GM23338 (cell line): ENCODE data around the gene APRT. TPM values are rescaled to one million over a fixed set of nuclear protein-coding genes. Genes with fewer than 3 reads are reported as not detected.

Experiments used
- ATAC-seq: fragments of 200-7000 bp; cut with Tn5 transposase; 3 replicates; pipeline ENCODE4 v1.9.1; 2020
- DNase-seq: peaks from one replicate; pipeline ENCODE4 v3.0.0-alpha.2; 2015; ENCODE audit warnings: low spot score
- H2AFZ ChIP-seq: fragments of 200-600 bp; sonication (generic); 2 replicates; pipeline ENCODE4 v1.8.0; 2016; ENCODE audit warnings: antibody characterized with exemption, mild to moderate bottlenecking, moderate library complexity
- H3F3A ChIP-seq: fragments of 200-600 bp; sonication (generic); replicated peaks from 2 replicates; pipeline ENCODE4 v1.8.0; 2017; ENCODE audit warnings: antibody characterized with exemption, mixed run types, low read depth
- H3K27ac ChIP-seq: fragments of 200-600 bp; sonication (generic); 2 replicates; pipeline ENCODE4 v1.6.1; 2016; ENCODE audit warnings: low read depth
- H3K27me3 ChIP-seq: fragments of 200-600 bp; sonication (generic); 2 replicates; pipeline ENCODE4 v1.8.0; 2016; ENCODE audit warnings: mild to moderate bottlenecking, mixed run types, moderate library complexity; ENCODE audit not compliant: insufficient read depth
- H3K36me3 ChIP-seq: fragments of 200-600 bp; sonication (generic); 2 replicates; pipeline ENCODE4 v1.8.0; 2016; ENCODE audit warnings: mild to moderate bottlenecking; ENCODE audit not compliant: insufficient read depth
- H3K4me1 ChIP-seq: fragments of 200-600 bp; sonication (generic); 2 replicates; pipeline ENCODE4 v1.8.0; 2016; ENCODE audit warnings: mild to moderate bottlenecking, moderate library complexity; ENCODE audit not compliant: insufficient read depth
- H3K4me2 ChIP-seq: fragments of 200-600 bp; sonication (generic); 2 replicates; pipeline ENCODE4 v1.7.1; 2017; ENCODE audit warnings: mixed run types
- H3K4me3 ChIP-seq: fragments of 200-600 bp; sonication (generic); 2 replicates; pipeline ENCODE4 v1.6.1; 2016; ENCODE audit warnings: mixed run types
- H3K79me2 ChIP-seq: fragments of 200-600 bp; sonication (generic); replicated peaks from 2 replicates; pipeline ENCODE4 v1.8.0; 2017; ENCODE audit warnings: mild to moderate bottlenecking; ENCODE audit not compliant: insufficient read depth
- H3K9me2 ChIP-seq: fragments of 200-600 bp; sonication (generic); 2 replicates; pipeline ENCODE4 v1.8.0; 2017; ENCODE audit not compliant: insufficient read depth
- H4K20me1 ChIP-seq: fragments of 200-600 bp; sonication (generic); replicated peaks from 2 replicates; pipeline ENCODE4 v1.8.0; 2017; ENCODE audit warnings: mild to moderate bottlenecking; ENCODE audit not compliant: insufficient read depth
- H3K27ac Mint-ChIP-seq: 2 replicates; pipeline ENCODE4 v1.8.0; 2020; ENCODE audit warnings: inconsistent platforms, mild to moderate bottlenecking, moderate library complexity, mixed read lengths
- H3K27me3 Mint-ChIP-seq: 3 replicates; pipeline ENCODE4 v1.8.0; 2022; ENCODE audit warnings: low read depth, mild to moderate bottlenecking, moderate library complexity, mixed read lengths, inconsistent platforms; ENCODE audit not compliant: insufficient read depth, poor library complexity
- H3K36me3 Mint-ChIP-seq: 3 replicates; pipeline ENCODE4 v1.8.0; 2021; ENCODE audit warnings: low read depth, mild to moderate bottlenecking, inconsistent platforms, moderate library complexity, mixed read lengths
- H3K4me1 Mint-ChIP-seq: 3 replicates; pipeline ENCODE4 v1.8.0; 2020; ENCODE audit warnings: mild to moderate bottlenecking, inconsistent platforms, mixed read lengths
- H3K4me3 Mint-ChIP-seq: 3 replicates; pipeline ENCODE4 v1.8.0; 2021; ENCODE audit warnings: moderate library complexity, mild to moderate bottlenecking, inconsistent platforms, mixed read lengths
- H3K9me3 Mint-ChIP-seq: 3 replicates; pipeline ENCODE4 v1.8.0; 2020; ENCODE audit warnings: moderate library complexity, mild to moderate bottlenecking, inconsistent platforms, mixed read lengths
- CTCF ChIP-seq, 2 experiments: fragments of 200-600 bp in 1 of 2; sonication (generic) in 1 of 2; conservative IDR thresholded peaks; 2 replicates each; pipeline versions ENCODE4 v1.5.1 to v1.6.1; 2016 to 2017; ENCODE audit warnings: antibody characterized with exemption in 2 of 2, low read depth in 2 of 2, mild to moderate bottlenecking in 2 of 2, moderate library complexity in 1 of 2
- ETS1 ChIP-seq: IDR thresholded peaks from 2 replicates; pipeline ENCODE4 v1.6.1; 2016; ENCODE audit warnings: antibody characterized with exemption
- ZNF331 ChIP-seq: fragments of 250-450 bp; sonication (Bioruptor Pico); IDR thresholded peaks from 2 replicates; pipeline ENCODE4 v1.5.0; 2020; ENCODE audit warnings: low read depth, mild to moderate bottlenecking, moderate library complexity
- ZNF462 ChIP-seq: fragments of 250-450 bp; sonication (Bioruptor Pico); IDR thresholded peaks from 2 replicates; pipeline ENCODE4 v1.5.0; 2020; ENCODE audit warnings: mild to moderate bottlenecking, moderate library complexity
- polyA plus RNA-seq: library from polyadenylated mRNA; unstranded; fragments of >200 nt; fragmentation: Nextera tagmentation; extraction: Ambion mirVana; gene quantifications from 2 replicates; pipeline ENCODE4 v1.2.1, GENCODE V29; 2016
- total RNA-seq: library from RNA; depleted of rRNA; stranded (reverse); fragments of >200 nt; shearing (Covaris generic); gene quantifications from 2 replicates; pipeline ENCODE4 v1.2.3, GENCODE V29; 2014

Gene APRT
- total and polyA plus RNA-seq, 2 experiments from 2014 or later: 250 to 522 TPM

- TF ChIP-seq ZNF462 (CRISPR knock-in tag) (no peak), ZNF331 (CRISPR knock-in tag) (no peak)
Measured at GRCh38 chr16:88787579-88788314, 24.0 kb downstream of the APRT start (continued).

- H4K20me1 ChIP-seq: 0 out of 2 replicates have a peak, but pooled peaks cover 7% of the 10 kb centered on the region
- no peaks in the 10 kb centered on the region for H3K36me3 ChIP-seq
- TF ChIP-seq CTCF (conservative IDR thresholded peaks at IDR 0.05; ENCODE audit: low read depth in 2 of 2): peak; percentile 45 to 78
- TF ChIP-seq ETS1: no peak
- Mint-ChIP-seq H3K9me3 (no peaks in the 10 kb centered on the region), H3K4me3 (peak within 1 kb of the TSS; percentile 77), H3K36me3 (no peaks in the 10 kb centered on the region), H3K27me3 (peaks cover 20% of the 10 kb centered on the region), H3K27ac (no peak within 1 kb of the TSS), H3K4me1 (peaks cover 24% of the 10 kb centered on the region)
- peak; percentile 54 for DNase-seq
- H3K4me3 ChIP-seq: peak within 1 kb of the TSS; percentile 65
- peak within 1 kb of the TSS; percentile 82 for H3K4me2 ChIP-seq
- H2AFZ ChIP-seq: peak within 1 kb of the TSS; percentile 90
- H3K27me3 ChIP-seq: peaks cover 4% of the 10 kb centered on the region; the same call in 1 of the 2 replicates
- peaks cover 37% of the 10 kb centered on the region for H3K79me2 ChIP-seq
- H3K9me2 ChIP-seq: no peaks in the 10 kb centered on the region
- ATAC-seq: peak; percentile 16
- no peak within 1 kb of the TSS for H3K27ac ChIP-seq
- peaks cover 13% of the 10 kb centered on the region; the same call in 1 of the 2 replicates for H3K4me1 ChIP-seq
- peaks cover 11% of the 10 kb centered on the region for H3F3A ChIP-seq
Measured at GRCh38 chr16:88785106-88785924, 26.4 kb downstream of the APRT start, which contains the start of gene PIEZO1. TSS of gene PIEZO1 (minus strand) at chr16:88785220. CDS start at chr16:88784964, 256 bp downstream.
